ENCODE measurements around the gene ZNRF3.

DNA sequence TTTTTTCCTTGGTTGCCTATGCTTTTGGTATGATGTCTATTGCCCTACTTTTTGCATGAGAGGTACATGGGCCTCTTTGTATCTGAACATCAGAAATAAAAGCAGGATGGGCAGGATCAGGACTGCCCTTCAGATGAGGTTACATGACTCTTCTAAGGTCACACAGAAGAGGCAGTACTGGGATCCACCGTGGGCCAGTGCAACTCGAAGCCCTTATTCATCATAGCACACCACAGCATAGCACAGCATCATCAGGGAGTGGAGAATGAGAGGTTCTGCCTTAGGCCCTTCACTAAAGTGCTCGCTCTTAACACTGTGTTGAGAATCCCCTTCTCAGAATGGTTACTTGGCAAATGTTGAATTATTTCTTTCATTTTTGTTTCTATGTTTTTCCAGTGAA lies 90.0 kb downstream of the ZNRF3 start:
- TF ChIP-seq CTCF (IDR thresholded peaks at IDR 0.05) (no peak), POLR2A (IDR thresholded peaks at IDR 0.05) (no peak), EP300 (IDR thresholded peaks at IDR 0.05) (no peak)
